WTC11 (cell line): ENCODE results near the gene FAM107B. TPM values are rescaled to one million over a fixed set of nuclear protein-coding genes. Genes with fewer than 3 reads are reported as not detected.
"Not testable (repeated sequence)": the region's sequence is repeated elsewhere in the genome, so short reads cannot be mapped to it uniquely, and the experiment has no call there.

ENCODE experiments used
- ATAC-seq: fragments of 200-7000 bp; cut with Tn5 transposase; 2 replicates; pipeline ENCODE4 v1.10.0; 2021; ENCODE audit warnings: mild to moderate bottlenecking, moderate library complexity
- CTCF ChIA-PET: fragments of 300-600 bp; sonication (Branson Sonifier 250); formaldehyde crosslinking; loops from one replicate; lab custom pipeline; 2021; ENCODE audit warnings: antibody characterized with exemption; lab: Charles Lee
- POLR2A ChIA-PET: fragments of 350-600 bp; sonication (Branson Sonifier 250); formaldehyde crosslinking; loops from one replicate; lab custom pipeline; 2021; ENCODE audit warnings: antibody characterized with exemption; lab: Charles Lee
- DNase-seq: peaks from one replicate; pipeline ENCODE4 v3.0.0; 2021; ENCODE audit warnings: low spot score
- H3K27ac Mint-ChIP-seq: 2 replicates; pipeline ENCODE4 v1.8.0; 2021; ENCODE audit warnings: mixed read lengths
- H3K27me3 Mint-ChIP-seq: 2 replicates; pipeline ENCODE4 v1.8.0; 2021; ENCODE audit warnings: low read depth, mild to moderate bottlenecking, moderate library complexity, mixed read lengths
- H3K36me3 Mint-ChIP-seq: 2 replicates; pipeline ENCODE4 v1.8.0; 2021; ENCODE audit warnings: mixed read lengths
- H3K4me1 Mint-ChIP-seq: 2 replicates; pipeline ENCODE4 v1.8.0; 2022; ENCODE audit warnings: mixed read lengths
- H3K4me3 Mint-ChIP-seq: 2 replicates; pipeline ENCODE4 v1.8.0; 2021; ENCODE audit warnings: mild to moderate bottlenecking, moderate library complexity, mixed read lengths
- H3K9me3 Mint-ChIP-seq: 2 replicates; pipeline ENCODE4 v1.8.0; 2021; ENCODE audit warnings: mixed read lengths
- CBFB ChIP-seq: sonication (generic); formaldehyde crosslinking; IDR thresholded peaks from 2 replicates; pipeline ENCODE4 v1.8.1; 2022; ENCODE audit warnings: mild to moderate bottlenecking, low read depth, missing genetic modification reagents
- ETV6 ChIP-seq: sonication (generic); formaldehyde crosslinking; IDR thresholded peaks from 2 replicates; pipeline ENCODE4 v1.8.1; 2022; ENCODE audit warnings: mild to moderate bottlenecking, missing genetic modification reagents
- FOXP1 ChIP-seq: sonication (generic); formaldehyde crosslinking; IDR thresholded peaks from 2 replicates; pipeline ENCODE4 v1.8.0; 2022; ENCODE audit warnings: missing genetic modification reagents, mild to moderate bottlenecking, moderate library complexity, borderline replicate concordance
- GRHL2 ChIP-seq: fragments of 250-450 bp; sonication (Bioruptor Pico); IDR thresholded peaks from 2 replicates; pipeline ENCODE4 v1.8.0; 2022; ENCODE audit warnings: mild to moderate bottlenecking, moderate library complexity; ENCODE audit not compliant: insufficient replicate concordance, severe bottlenecking
- GTF2I ChIP-seq: fragments of 250-450 bp; sonication (Bioruptor Pico); conservative IDR thresholded peaks from 2 replicates; pipeline ENCODE4 v1.4.0; 2021; ENCODE audit warnings: mild to moderate bottlenecking
- HMGXB4 ChIP-seq: sonication (generic); formaldehyde crosslinking; IDR thresholded peaks from 2 replicates; pipeline ENCODE4 v1.8.1; 2023; ENCODE audit warnings: mild to moderate bottlenecking, moderate library complexity, missing genetic modification reagents
- IRF2 ChIP-seq: sonication (generic); formaldehyde crosslinking; IDR thresholded peaks from 2 replicates; pipeline ENCODE4 v1.8.0; 2022; ENCODE audit warnings: low read depth, missing genetic modification reagents, borderline replicate concordance
- NFATC4 ChIP-seq: fragments of 250-450 bp; sonication (Bioruptor Pico); IDR thresholded peaks from 2 replicates; pipeline ENCODE4 v1.9.0; 2021; ENCODE audit warnings: mild to moderate bottlenecking
- OVOL2 ChIP-seq: fragments of 250-450 bp; sonication (Bioruptor Pico); IDR thresholded peaks from 2 replicates; pipeline ENCODE4 v1.9.0; 2021; ENCODE audit warnings: mild to moderate bottlenecking, borderline replicate concordance
- RELA ChIP-seq: sonication (generic); formaldehyde crosslinking; IDR thresholded peaks from 2 replicates; pipeline ENCODE4 v1.8.1; 2022; ENCODE audit warnings: missing genetic modification reagents, mild to moderate bottlenecking, borderline replicate concordance
- SMAD3 ChIP-seq: sonication (generic); formaldehyde crosslinking; IDR thresholded peaks from 2 replicates; pipeline ENCODE4 v1.8.0; 2022; ENCODE audit warnings: missing genetic modification reagents, mild to moderate bottlenecking, borderline replicate concordance
- TEAD1 ChIP-seq: sonication (generic); formaldehyde crosslinking; IDR thresholded peaks from 2 replicates; pipeline ENCODE4 v1.8.0; 2022; ENCODE audit warnings: mild to moderate bottlenecking, missing genetic modification reagents
- ZNF219 ChIP-seq: sonication (generic); formaldehyde crosslinking; IDR thresholded peaks from 2 replicates; pipeline ENCODE4 v1.8.0; 2023; ENCODE audit warnings: missing genetic modification reagents, mild to moderate bottlenecking, borderline replicate concordance
- ZNF532 ChIP-seq: fragments of 250-450 bp; sonication (Bioruptor Pico); IDR thresholded peaks from 2 replicates; pipeline ENCODE4 v1.9.0; 2021; ENCODE audit warnings: mild to moderate bottlenecking, borderline replicate concordance
- ZNF671 ChIP-seq: fragments of 250-450 bp; sonication (Bioruptor Pico); IDR thresholded peaks from 2 replicates; pipeline ENCODE4 v1.8.0; 2021; ENCODE audit warnings: mild to moderate bottlenecking
- total RNA-seq: library from RNA; stranded (reverse); gene quantifications from 3 replicates; pipeline ENCODE4 v1.2.3, GENCODE V29; 2021
- TF ChIP-seq, protein P1 (sequence below): sonication (generic); formaldehyde crosslinking; conservative IDR thresholded peaks from 2 replicates; pipeline ENCODE4 v1.8.1; 2023; ENCODE audit warnings: mild to moderate bottlenecking, low read depth, missing genetic modification reagents, moderate library complexity
- TF ChIP-seq, protein P2 (sequence below): fragments of 250-450 bp; sonication (Bioruptor Pico); IDR thresholded peaks from 2 replicates; pipeline ENCODE4 v1.8.0; 2021; ENCODE audit warnings: mild to moderate bottlenecking

FAM107B gene
- total RNA-seq, 1 experiment from 2014 or later, result 22.4 TPM

GRCh38 chr10:14820010-14820774 lies 45.5 kb upstream of the FAM107B start:
- ChIA-PET POLR2A (no interaction called here), CTCF (interaction anchor here (1.2 to 1.3 kb wide), 2 partner anchors 9 to 2000 kb away, joined by 3 read pairs; no protein-coding TSS in a partner anchor)
- DNase-seq (no peak), ATAC-seq (no peak)
- Mint-ChIP-seq H3K27me3 (0 out of 2 replicates have a peak, but pooled peaks cover under 1% of the 10 kb centered on the region), H3K36me3 (no peaks in the 10 kb centered on the region), H3K27ac (no peak overlapping the region), H3K9me3 (peaks cover 3% of the 10 kb centered on the region; the same call in 1 of the 2 replicates), H3K4me1 (peaks cover 21% of the 10 kb centered on the region), H3K4me3 (no peak overlapping the region)
- no peak for TF ChIP-seq ZNF671 (CRISPR knock-in tag)
- TF ChIP-seq TEAD1 (CRISPR knock-in tag), result no peak
- no peak for TF ChIP-seq GRHL2 (CRISPR knock-in tag)
- no peak for TF ChIP-seq OVOL2 (CRISPR knock-in tag)
- TF ChIP-seq, protein P1, sequence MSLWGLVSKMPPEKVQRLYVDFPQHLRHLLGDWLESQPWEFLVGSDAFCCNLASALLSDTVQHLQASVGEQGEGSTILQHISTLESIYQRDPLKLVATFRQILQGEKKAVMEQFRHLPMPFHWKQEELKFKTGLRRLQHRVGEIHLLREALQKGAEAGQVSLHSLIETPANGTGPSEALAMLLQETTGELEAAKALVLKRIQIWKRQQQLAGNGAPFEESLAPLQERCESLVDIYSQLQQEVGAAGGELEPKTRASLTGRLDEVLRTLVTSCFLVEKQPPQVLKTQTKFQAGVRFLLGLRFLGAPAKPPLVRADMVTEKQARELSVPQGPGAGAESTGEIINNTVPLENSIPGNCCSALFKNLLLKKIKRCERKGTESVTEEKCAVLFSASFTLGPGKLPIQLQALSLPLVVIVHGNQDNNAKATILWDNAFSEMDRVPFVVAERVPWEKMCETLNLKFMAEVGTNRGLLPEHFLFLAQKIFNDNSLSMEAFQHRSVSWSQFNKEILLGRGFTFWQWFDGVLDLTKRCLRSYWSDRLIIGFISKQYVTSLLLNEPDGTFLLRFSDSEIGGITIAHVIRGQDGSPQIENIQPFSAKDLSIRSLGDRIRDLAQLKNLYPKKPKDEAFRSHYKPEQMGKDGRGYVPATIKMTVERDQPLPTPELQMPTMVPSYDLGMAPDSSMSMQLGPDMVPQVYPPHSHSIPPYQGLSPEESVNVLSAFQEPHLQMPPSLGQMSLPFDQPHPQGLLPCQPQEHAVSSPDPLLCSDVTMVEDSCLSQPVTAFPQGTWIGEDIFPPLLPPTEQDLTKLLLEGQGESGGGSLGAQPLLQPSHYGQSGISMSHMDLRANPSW (CRISPR knock-in tag), result no peak
- no peak for TF ChIP-seq ZNF219 (CRISPR knock-in tag)
- TF ChIP-seq FOXP1 (CRISPR knock-in tag), result no peak
- TF ChIP-seq RELA, result no peak
- TF ChIP-seq GTF2I (CRISPR knock-in tag), result no peak
- TF ChIP-seq ZNF532, result no peak
- TF ChIP-seq SMAD3 (CRISPR knock-in tag), result no peak
- TF ChIP-seq, protein P2, sequence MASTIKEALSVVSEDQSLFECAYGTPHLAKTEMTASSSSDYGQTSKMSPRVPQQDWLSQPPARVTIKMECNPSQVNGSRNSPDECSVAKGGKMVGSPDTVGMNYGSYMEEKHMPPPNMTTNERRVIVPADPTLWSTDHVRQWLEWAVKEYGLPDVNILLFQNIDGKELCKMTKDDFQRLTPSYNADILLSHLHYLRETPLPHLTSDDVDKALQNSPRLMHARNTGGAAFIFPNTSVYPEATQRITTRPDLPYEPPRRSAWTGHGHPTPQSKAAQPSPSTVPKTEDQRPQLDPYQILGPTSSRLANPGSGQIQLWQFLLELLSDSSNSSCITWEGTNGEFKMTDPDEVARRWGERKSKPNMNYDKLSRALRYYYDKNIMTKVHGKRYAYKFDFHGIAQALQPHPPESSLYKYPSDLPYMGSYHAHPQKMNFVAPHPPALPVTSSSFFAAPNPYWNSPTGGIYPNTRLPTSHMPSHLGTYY, result no peak
- no peak for TF ChIP-seq IRF2 (CRISPR knock-in tag)
- no peak for TF ChIP-seq CBFB (CRISPR knock-in tag)
- TF ChIP-seq NFATC4 (CRISPR knock-in tag), result no peak
- TF ChIP-seq HMGXB4, result no peak
- TF ChIP-seq ETV6 (CRISPR knock-in tag), result no peak

GRCh38 chr10:14816717-14817116 lies 42.0 kb upstream of the FAM107B start:
- peaks cover 17% of the 10 kb centered on the region for H3K4me1 Mint-ChIP-seq
- CTCF ChIA-PET, DNase-seq, H3K9me3 Mint-ChIP-seq, ATAC-seq, H3K27me3 Mint-ChIP-seq, POLR2A ChIA-PET, H3K36me3 Mint-ChIP-seq, H3K27ac Mint-ChIP-seq, H3K4me3 Mint-ChIP-seq: not testable (repeated sequence)
